Left ventricle myocardium inferior (tissue), 1 donor: Measurements from ENCODE around the gene GRM8. TPM values are rescaled to one million over a fixed set of nuclear protein-coding genes. Genes with fewer than 3 reads are reported as not detected.

Experiments used
- DNase-seq: peaks from one replicate; pipeline ENCODE4 v3.0.0-alpha.2; 2020
- H3K27ac ChIP-seq: fragments of 200-600 bp; replicated peaks from 2 replicates; pipeline ENCODE4 v1.8.0; 2021
- H3K27me3 ChIP-seq: fragments of 200-600 bp; 2 replicates; pipeline ENCODE4 v1.8.0; 2021; ENCODE audit warnings: low read depth
- H3K36me3 ChIP-seq: fragments of 200-600 bp; 2 replicates; pipeline ENCODE4 v1.8.0; 2021
- H3K4me1 ChIP-seq: fragments of 200-600 bp; 2 replicates; pipeline ENCODE4 v1.8.0; 2021
- H3K4me3 ChIP-seq: fragments of 200-600 bp; 2 replicates; pipeline ENCODE4 v1.8.0; 2021; ENCODE audit warnings: mild to moderate bottlenecking, moderate library complexity
- H3K9me3 ChIP-seq: fragments of 200-600 bp; replicated peaks from 2 replicates; pipeline ENCODE4 v1.8.0; 2021
- intact Hi-C: fragments of 100-400 bp; cut with micrococcal nuclease; formaldehyde crosslinking; loops from one replicate; pipeline ENCODE4 v1.11.0; 2022
- total RNA-seq: library from RNA; stranded (reverse); fragmentation: NEBNext Ultra II Directional; extraction: Animal tissue kit (Norgen Biotek cat#: 25700); gene quantifications from one replicate; pipeline ENCODE4 v1.2.1, GENCODE V29; 2021
- TF ChIP-seq, protein P1 (sequence below): fragments of 200-600 bp; IDR thresholded peaks from 2 replicates; pipeline ENCODE4 v1.8.0; 2021; ENCODE audit warnings: antibody characterized with exemption, mild to moderate bottlenecking, borderline replicate concordance
- donor health status: DM: no; HTN: yes; CAD: no; lungs with severe emphysema.

Gene GRM8
- total RNA-seq, 1 donor from 2014 or later: 0.69 TPM

- no peaks in the 10 kb centered on the region for H3K36me3 ChIP-seq
- H3K27me3 ChIP-seq: no peaks in the 10 kb centered on the region
- intact Hi-C loops: no loop called here
- H3K4me3 ChIP-seq: no peak overlapping the region
- TF ChIP-seq, protein P1, sequence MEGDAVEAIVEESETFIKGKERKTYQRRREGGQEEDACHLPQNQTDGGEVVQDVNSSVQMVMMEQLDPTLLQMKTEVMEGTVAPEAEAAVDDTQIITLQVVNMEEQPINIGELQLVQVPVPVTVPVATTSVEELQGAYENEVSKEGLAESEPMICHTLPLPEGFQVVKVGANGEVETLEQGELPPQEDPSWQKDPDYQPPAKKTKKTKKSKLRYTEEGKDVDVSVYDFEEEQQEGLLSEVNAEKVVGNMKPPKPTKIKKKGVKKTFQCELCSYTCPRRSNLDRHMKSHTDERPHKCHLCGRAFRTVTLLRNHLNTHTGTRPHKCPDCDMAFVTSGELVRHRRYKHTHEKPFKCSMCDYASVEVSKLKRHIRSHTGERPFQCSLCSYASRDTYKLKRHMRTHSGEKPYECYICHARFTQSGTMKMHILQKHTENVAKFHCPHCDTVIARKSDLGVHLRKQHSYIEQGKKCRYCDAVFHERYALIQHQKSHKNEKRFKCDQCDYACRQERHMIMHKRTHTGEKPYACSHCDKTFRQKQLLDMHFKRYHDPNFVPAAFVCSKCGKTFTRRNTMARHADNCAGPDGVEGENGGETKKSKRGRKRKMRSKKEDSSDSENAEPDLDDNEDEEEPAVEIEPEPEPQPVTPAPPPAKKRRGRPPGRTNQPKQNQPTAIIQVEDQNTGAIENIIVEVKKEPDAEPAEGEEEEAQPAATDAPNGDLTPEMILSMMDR: no peak
- no peaks in the 10 kb centered on the region for H3K4me1 ChIP-seq
- no peaks in the 10 kb centered on the region for H3K9me3 ChIP-seq
- H3K27ac ChIP-seq: no peak overlapping the region
- no peak for DNase-seq
Observed at GRCh38 chr7:127047521-127047920, 205.2 kb downstream of the GRM8 start.

DNA sequence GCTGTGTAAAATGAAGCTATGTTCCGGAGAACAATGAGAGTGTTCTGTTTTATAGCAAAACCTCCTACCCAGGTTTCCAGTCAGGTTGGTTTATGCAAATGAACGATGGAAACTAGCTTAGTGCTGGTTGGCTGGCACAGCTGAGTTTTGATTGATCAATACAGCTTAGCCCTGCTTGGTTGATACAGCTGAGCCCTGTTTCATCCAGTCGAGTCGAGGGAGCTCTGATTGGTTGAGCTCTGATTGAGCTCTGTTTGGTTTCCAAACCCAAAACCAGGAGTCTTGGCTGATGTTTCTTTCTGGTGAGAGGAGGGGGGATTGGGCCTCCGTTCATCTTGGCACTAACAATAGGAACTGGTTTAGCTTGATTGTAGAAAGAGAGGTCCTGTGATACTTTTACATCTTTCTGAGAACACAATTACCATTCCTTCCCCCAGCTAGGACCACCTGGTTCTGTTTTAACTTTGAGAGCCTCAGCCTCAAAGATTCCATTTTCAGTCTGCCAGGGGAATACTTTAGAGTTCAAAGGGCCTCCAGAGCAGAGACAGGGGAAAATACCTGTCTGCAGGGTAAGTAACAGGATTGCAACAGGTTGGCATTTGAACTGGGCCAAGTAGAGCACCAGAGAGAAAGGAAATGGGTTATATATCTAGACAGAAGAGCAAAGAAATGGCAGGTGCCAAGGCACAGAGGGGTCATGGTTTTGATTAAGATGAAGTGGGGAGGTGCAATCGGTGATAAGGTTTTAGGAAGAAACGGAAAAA is 210.9 kb downstream of the GRM8 start:
- TF ChIP-seq, protein P1: no peak
- Histone ChIP-seq H3K4me1 (no peaks in the 10 kb centered on the region), H3K9me3 (peaks cover 8% of the 10 kb centered on the region), H3K4me3 (no peak overlapping the region), H3K36me3 (no peaks in the 10 kb centered on the region), H3K27me3 (no peaks in the 10 kb centered on the region), H3K27ac (no peak overlapping the region)
- intact Hi-C loops: no loop called here
- DNase-seq: no peak

- H3K36me3 ChIP-seq: no peaks in the 10 kb centered on the region
- H3K4me3 ChIP-seq: no peak overlapping the region
- TF ChIP-seq, protein P1: no peak
- no peaks in the 10 kb centered on the region for H3K4me1 ChIP-seq
- H3K27ac ChIP-seq: no peak overlapping the region
- intact Hi-C loops: no loop called here
- DNase-seq: no peak
- peaks cover 8% of the 10 kb centered on the region for H3K9me3 ChIP-seq
- H3K27me3 ChIP-seq: no peaks in the 10 kb centered on the region
Observed at GRCh38 chr7:127040042-127040441, 212.7 kb downstream of the GRM8 start.

DNA sequence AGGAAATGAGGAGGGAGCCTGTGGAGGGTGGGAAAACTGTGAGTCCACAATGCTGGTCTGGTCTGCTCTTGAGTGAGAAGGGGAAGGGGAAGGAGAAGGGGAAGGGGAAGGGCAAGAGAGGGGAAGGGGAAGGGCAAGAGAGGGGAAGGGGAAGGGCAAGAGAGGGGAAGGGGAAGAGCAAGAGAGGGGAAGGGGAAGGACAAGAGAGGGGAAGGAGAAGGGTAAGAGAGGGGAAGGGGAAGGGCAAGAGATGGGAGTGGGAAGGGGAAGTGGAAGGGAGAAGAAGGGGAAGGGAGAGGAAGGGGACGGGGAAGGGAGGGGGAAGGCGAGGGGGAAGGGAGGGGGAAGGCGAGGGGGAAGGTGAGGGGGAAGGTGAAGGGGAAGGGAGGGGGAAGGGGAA is 213.2 kb downstream of the GRM8 start:
- H3K9me3 ChIP-seq: peaks cover 8% of the 10 kb centered on the region
- H3K4me1 ChIP-seq: no peaks in the 10 kb centered on the region
- TF ChIP-seq, protein P1: no peak
- H3K36me3 ChIP-seq: no peaks in the 10 kb centered on the region
- H3K27me3 ChIP-seq: no peaks in the 10 kb centered on the region
- no peak overlapping the region for H3K27ac ChIP-seq
- no peak overlapping the region for H3K4me3 ChIP-seq
- no peak for DNase-seq
- intact Hi-C loops: no loop called here

DNA sequence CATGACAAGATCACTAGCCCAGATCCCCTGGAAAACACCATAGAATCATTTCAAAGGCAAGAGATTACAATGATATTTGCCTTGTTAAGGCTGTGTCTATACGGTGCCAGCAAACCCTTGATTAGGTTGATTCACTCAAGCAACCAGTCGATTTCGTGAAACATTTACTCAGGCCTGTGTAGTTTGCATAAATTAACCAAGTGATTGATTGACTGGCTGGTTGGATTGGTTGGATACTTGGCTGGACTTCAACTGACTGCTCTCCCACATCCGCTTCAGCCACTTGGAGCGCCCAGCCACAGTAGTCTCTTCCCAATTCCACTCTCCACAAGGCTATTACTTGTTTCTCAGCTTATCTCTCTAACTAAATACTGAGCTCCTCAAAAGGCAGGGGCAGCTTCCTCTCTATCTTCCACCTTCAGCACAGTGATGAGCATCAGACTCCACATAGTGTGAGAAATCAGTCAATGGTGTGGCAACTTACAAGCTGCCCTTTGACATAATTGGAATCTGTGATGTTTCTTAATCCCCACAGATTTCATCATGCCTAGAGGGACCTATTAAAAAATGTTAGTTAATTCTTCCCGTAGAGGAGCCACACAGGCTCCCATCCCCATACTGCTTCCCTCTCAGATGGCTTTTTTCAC is 217.4 kb downstream of the GRM8 start:
- H3K4me1 ChIP-seq: no peaks in the 10 kb centered on the region
- no peaks in the 10 kb centered on the region for H3K36me3 ChIP-seq
- no peaks in the 10 kb centered on the region for H3K27me3 ChIP-seq
- no peak for DNase-seq
- H3K27ac ChIP-seq: no peak overlapping the region
- no peak overlapping the region for H3K4me3 ChIP-seq
- TF ChIP-seq, protein P1: no peak
- intact Hi-C loops: no loop called here
- no peaks in the 10 kb centered on the region for H3K9me3 ChIP-seq
